Upper lobe of right lung (tissue), 1 donor: ENCODE measurements around the gene OR4K1. TPM values are rescaled to one million over a fixed set of nuclear protein-coding genes. Genes with fewer than 3 reads are reported as not detected.

Experiments
- ATAC-seq: fragments of 200-7000 bp; cut with Tn5 transposase; one replicate; pipeline ENCODE4 v1.9.1; 2020; ENCODE audit warnings: mild to moderate bottlenecking, moderate library complexity
- DNase-seq: peaks from one replicate; pipeline ENCODE4 v3.0.0-alpha.2; 2020
- H3K27ac ChIP-seq: fragments of 200-600 bp; one replicate; pipeline ENCODE4 v1.8.0; 2022
- H3K27me3 ChIP-seq: fragments of 200-600 bp; one replicate; pipeline ENCODE4 v1.8.0; 2022; ENCODE audit warnings: mild to moderate bottlenecking
- H3K36me3 ChIP-seq: fragments of 200-600 bp; one replicate; pipeline ENCODE4 v1.8.0; 2022
- H3K4me1 ChIP-seq: fragments of 200-600 bp; one replicate; pipeline ENCODE4 v1.8.0; 2022
- H3K4me3 ChIP-seq: fragments of 200-600 bp; one replicate; pipeline ENCODE4 v1.8.0; 2022; ENCODE audit warnings: mild to moderate bottlenecking
- H3K9me3 ChIP-seq: fragments of 200-600 bp; one replicate; pipeline ENCODE4 v1.8.0; 2022
- intact Hi-C: fragments of 100-400 bp; cut with DNase I; formaldehyde crosslinking; loops from one replicate; pipeline ENCODE4 v1.11.0; 2022
- long read RNA-seq: library from polyadenylated mRNA; unstranded; transcript quantifications from one replicate; pipeline ENCODE4 v2.0.0, GENCODE V29; 2021
- total RNA-seq: library from RNA; stranded (reverse); fragmentation: NEBNext Ultra II Directional; extraction: Animal tissue kit (Norgen Biotek cat#: 25700); gene quantifications from one replicate; pipeline ENCODE4 v1.2.1, GENCODE V29; 2021
- TF ChIP-seq, protein P1 (sequence below): fragments of 200-600 bp; IDR thresholded peaks from one replicate; pipeline ENCODE4 v1.8.0; 2022; ENCODE audit warnings: antibody characterized with exemption
- donor health status: DM: no; HTN: yes; CAD: no; lungs with severe emphysema.

Gene OR4K1, protein sequence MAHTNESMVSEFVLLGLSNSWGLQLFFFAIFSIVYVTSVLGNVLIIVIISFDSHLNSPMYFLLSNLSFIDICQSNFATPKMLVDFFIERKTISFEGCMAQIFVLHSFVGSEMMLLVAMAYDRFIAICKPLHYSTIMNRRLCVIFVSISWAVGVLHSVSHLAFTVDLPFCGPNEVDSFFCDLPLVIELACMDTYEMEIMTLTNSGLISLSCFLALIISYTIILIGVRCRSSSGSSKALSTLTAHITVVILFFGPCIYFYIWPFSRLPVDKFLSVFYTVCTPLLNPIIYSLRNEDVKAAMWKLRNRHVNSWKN
- total RNA-seq = not detected
- long read RNA-seq = 0 reads

DNA sequence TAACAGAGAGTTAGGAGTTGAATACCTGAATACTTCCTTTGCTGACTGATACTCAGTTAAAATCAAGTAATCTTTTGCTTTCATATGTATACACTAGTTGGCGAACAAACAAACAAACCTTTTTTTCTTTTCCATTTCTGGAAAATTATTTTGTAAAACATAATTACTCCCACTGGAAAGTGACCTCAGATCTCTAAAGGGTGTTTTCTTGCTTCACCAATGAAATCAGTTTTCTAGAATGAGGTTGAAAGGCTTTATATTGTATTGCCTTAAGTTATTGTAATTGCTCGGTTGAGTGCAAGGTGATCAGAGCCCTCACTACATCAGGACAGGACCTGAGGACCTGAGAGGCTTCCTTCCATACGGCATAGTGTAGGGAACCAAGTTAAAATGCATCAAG is at the start of gene OR4K1:
OR4K1 (plus strand) TSS at position 301 of the 400 bp plus-strand sequence. CDS start 4,750 bp downstream, outside the sequence.
- Histone ChIP-seq H3K36me3 (no peaks in the 10 kb centered on the region), H3K9me3 (no peaks in the 10 kb centered on the region), H3K27me3 (no peaks in the 10 kb centered on the region), H3K27ac (no peak within 1 kb of the TSS), H3K4me1 (no peaks in the 10 kb centered on the region), H3K4me3 (no peak within 1 kb of the TSS)
- ATAC-seq = no peak
- intact Hi-C loops = no loop called here
- TF ChIP-seq, protein P1, sequence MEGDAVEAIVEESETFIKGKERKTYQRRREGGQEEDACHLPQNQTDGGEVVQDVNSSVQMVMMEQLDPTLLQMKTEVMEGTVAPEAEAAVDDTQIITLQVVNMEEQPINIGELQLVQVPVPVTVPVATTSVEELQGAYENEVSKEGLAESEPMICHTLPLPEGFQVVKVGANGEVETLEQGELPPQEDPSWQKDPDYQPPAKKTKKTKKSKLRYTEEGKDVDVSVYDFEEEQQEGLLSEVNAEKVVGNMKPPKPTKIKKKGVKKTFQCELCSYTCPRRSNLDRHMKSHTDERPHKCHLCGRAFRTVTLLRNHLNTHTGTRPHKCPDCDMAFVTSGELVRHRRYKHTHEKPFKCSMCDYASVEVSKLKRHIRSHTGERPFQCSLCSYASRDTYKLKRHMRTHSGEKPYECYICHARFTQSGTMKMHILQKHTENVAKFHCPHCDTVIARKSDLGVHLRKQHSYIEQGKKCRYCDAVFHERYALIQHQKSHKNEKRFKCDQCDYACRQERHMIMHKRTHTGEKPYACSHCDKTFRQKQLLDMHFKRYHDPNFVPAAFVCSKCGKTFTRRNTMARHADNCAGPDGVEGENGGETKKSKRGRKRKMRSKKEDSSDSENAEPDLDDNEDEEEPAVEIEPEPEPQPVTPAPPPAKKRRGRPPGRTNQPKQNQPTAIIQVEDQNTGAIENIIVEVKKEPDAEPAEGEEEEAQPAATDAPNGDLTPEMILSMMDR = no peak
- no peak for DNase-seq

DNA sequence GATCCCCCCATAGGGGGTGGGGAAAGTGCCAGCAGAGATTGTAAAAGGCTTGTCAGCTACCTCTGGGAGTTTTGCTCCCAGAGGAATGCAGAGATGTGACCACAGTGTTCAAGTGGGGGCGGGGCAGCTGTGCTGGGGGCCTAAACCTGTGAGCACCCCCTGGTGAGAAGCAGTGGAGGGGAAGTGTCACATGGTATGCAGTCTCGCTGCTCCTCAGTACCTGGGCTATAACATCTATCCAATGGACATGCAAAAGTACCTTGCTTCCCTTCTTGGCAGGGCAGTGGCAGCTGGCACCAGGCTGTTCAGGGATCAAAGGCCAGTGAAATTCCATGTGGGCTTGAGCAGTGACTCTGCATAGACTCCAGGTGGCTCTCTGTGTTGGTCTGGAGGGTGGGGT is 35.4 kb upstream of the OR4K1 start:
- TF ChIP-seq, protein P1 = no peak
- H3K9me3 ChIP-seq = peaks cover 25% of the 10 kb centered on the region
- H3K4me1 ChIP-seq = no peaks in the 10 kb centered on the region
- H3K36me3 ChIP-seq = no peaks in the 10 kb centered on the region
- H3K4me3 ChIP-seq = no peak overlapping the region
- ATAC-seq (peak; percentile 25), DNase-seq (no peak)
- no peaks in the 10 kb centered on the region for H3K27me3 ChIP-seq
- intact Hi-C loops = no loop called here
- H3K27ac ChIP-seq = no peak overlapping the region

DNA sequence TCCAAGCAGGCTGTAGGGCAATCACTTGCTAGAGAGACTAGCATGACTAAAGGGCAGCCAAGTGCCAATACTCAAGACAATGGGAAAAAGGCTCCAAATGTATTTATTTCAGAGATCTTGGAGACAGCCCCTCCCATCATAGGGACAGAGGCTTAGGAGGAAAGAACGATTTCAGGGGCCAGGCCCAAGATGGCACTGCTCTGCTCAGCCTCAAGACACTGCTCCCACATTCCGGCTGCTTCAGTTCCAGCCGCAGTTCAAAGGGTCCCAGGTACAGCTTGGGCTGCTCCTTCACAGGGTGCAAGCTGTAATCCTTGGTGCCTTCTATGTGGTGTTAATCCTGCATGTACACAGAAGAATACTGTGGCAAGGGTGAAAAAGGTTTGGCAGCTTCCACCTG is 29.7 kb upstream of the OR4K1 start:
- TF ChIP-seq, protein P1 = no peak
- ATAC-seq (peak; percentile 45), DNase-seq (no peak)
- H3K27me3 ChIP-seq = no peaks in the 10 kb centered on the region
- H3K27ac ChIP-seq = no peak overlapping the region
- intact Hi-C loops = no loop called here
- H3K36me3 ChIP-seq = no peaks in the 10 kb centered on the region
- H3K4me3 ChIP-seq = no peak overlapping the region
- H3K9me3 ChIP-seq = peaks cover 9% of the 10 kb centered on the region
- no peaks in the 10 kb centered on the region for H3K4me1 ChIP-seq

DNA sequence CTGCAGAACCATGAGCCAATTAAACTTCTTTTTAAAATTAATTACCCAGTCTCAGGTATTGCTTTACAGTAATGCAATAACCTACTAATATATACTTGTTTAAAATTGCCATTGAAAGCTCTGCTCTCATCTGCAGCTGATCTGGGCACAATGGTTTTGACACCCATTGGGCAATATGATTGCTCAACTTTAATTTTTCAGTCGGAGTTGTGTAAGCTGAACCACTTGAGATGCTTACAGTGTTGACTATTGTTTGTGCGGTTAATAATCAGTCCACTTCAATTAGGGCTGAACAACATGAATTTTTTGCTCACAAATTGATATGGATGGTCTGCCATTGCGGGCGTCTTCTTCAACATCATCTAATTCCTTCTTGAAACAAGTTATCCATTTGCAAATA is 28.3 kb upstream of the OR4K1 start:
- no peaks in the 10 kb centered on the region for H3K27me3 ChIP-seq
- no peaks in the 10 kb centered on the region for H3K4me1 ChIP-seq
- TF ChIP-seq, protein P1 = no peak
- no peak overlapping the region for H3K27ac ChIP-seq
- intact Hi-C loops = no loop called here
- no peaks in the 10 kb centered on the region for H3K9me3 ChIP-seq
- H3K4me3 ChIP-seq = no peak overlapping the region
- peak; percentile 67 for ATAC-seq
- no peak for DNase-seq
- no peaks in the 10 kb centered on the region for H3K36me3 ChIP-seq

DNA sequence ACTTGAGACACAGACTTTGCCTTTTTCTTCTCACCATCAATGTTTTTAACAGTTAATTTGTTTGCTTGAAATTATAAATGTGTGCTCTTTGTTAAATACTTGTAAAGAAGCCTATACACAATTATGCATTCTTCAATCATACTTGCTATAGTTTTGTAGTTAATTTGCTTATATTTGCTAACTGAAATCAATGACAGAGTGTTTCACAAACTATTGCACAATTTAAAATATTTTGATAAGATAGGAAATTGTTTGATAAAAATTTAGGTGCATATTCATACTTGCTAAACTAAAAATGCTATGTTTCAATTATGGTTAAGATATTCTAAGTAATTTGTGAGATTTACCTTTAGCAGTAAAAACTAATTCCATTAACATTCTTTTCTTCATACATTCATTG is 24.1 kb upstream of the OR4K1 start:
- TF ChIP-seq, protein P1 = no peak
- intact Hi-C loops = no loop called here
- DNase-seq (no peak), ATAC-seq (no peak)
- Histone ChIP-seq H3K4me3 (no peak overlapping the region), H3K27me3 (no peaks in the 10 kb centered on the region), H3K4me1 (no peaks in the 10 kb centered on the region), H3K27ac (no peak overlapping the region), H3K9me3 (no peaks in the 10 kb centered on the region), H3K36me3 (no peaks in the 10 kb centered on the region)
